ENCODE results near the gene LCE1D.

Gene LCE1D

DNA sequence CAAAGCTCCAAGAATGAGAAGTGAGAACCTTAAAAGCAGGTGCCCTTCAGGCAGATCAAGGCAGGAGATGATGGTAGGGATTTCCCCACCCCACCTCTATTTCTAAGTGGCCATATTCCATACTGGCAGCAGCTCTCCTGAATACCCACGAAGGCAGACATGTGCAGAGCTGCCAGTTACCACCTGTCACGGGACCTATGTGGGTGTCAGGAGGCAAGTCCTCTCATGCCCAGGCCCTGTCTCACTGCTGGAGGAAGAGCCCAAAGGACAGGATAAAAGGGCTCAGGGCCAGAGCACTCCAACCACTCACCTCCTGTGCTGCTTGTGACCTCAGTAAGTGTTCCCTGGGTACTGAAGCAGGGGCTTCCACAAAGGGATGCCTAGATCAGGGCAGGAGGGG lies 14.5 kb downstream of the LCE1D start:
- DNase-seq (ENCODE audit: low read depth): no peak
- no peak overlapping the region for H3K4me3 ChIP-seq (replicated peaks; ENCODE audit: low read depth, low read length)
- TF ChIP-seq, protein P1, sequence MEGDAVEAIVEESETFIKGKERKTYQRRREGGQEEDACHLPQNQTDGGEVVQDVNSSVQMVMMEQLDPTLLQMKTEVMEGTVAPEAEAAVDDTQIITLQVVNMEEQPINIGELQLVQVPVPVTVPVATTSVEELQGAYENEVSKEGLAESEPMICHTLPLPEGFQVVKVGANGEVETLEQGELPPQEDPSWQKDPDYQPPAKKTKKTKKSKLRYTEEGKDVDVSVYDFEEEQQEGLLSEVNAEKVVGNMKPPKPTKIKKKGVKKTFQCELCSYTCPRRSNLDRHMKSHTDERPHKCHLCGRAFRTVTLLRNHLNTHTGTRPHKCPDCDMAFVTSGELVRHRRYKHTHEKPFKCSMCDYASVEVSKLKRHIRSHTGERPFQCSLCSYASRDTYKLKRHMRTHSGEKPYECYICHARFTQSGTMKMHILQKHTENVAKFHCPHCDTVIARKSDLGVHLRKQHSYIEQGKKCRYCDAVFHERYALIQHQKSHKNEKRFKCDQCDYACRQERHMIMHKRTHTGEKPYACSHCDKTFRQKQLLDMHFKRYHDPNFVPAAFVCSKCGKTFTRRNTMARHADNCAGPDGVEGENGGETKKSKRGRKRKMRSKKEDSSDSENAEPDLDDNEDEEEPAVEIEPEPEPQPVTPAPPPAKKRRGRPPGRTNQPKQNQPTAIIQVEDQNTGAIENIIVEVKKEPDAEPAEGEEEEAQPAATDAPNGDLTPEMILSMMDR (IDR thresholded peaks at IDR 0.05; ENCODE audit: low read length, missing control alignments): no peak

DNA sequence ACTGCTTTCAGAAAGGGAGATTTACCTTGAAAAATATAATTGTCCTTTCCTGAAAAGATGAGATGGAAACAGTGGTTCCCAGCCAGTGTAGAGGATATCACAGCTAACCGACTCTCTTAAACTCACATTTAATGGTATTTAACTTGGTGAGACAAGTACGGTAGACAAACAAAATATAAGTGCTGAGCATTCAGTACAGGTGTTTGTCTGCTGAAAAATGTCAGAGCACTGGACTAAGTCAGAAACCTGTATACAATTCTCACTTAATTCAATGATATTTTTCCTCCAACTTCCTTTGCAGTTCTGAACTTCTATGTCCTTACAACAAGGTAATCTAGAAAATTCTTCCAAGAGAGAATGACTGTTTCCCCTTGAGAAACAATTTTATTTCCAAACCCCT lies 15.2 kb downstream of the LCE1D start, which contains the start of gene LCE1B:
Gene LCE1B (plus strand): TSS at position 301 of the 400 bp plus-strand sequence. CDS start 476 bp downstream, outside the sequence.
- H3K4me3 ChIP-seq (replicated peaks; ENCODE audit: low read depth, low read length): no peak within 1 kb of the TSS
- DNase-seq (ENCODE audit: low read depth): no peak
- TF ChIP-seq, protein P1 (IDR thresholded peaks at IDR 0.05; ENCODE audit: low read length, missing control alignments): no peak

DNA sequence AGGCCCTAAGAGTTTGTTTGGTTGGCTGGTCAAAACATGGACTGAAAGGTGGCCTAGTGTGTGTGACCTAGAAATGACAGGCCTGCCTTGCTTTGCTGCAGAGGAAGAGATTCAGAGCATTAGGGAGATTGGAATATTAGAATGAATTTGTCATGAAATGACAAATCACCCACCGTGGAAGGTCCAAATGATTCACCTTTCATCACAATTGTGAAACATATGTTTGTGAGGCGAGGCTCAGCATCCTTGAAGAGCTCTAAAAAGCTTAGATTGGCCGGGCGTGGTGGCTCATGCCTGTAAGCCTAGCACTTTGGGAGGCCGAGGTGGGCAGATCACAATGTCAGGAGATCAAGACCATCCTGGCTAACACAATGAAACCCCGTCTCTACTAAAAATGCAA lies 20.8 kb downstream of the LCE1D start:
- TF ChIP-seq, protein P1 (IDR thresholded peaks at IDR 0.05; ENCODE audit: low read length, missing control alignments): no peak
- H3K4me3 ChIP-seq (replicated peaks; ENCODE audit: low read depth, low read length): no peak overlapping the region
- no peak for DNase-seq (ENCODE audit: low read depth)

DNA sequence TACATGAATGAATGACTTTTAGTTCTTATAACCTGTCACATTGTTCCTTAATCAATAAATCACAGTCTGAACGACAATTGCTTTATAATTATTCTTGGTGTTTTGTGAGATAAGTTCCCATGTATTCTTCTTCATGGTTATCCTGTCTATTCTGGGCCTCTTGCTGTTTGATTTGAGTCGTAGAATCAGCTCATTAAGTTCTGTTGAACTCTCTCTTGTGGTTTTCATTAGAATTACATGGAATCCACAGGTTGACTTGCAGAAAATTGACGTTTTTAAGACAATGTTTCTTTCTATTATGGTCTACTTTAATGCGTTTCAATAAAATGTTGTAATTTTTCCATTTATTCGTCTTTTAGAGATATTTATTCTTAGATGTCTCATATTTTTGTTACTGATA lies 26.8 kb downstream of the LCE1D start:
- H3K4me3 ChIP-seq (replicated peaks; ENCODE audit: low read depth, low read length): no peak overlapping the region
- TF ChIP-seq, protein P1 (IDR thresholded peaks at IDR 0.05; ENCODE audit: low read length, missing control alignments): no peak
- no peak for DNase-seq (ENCODE audit: low read depth)

DNA sequence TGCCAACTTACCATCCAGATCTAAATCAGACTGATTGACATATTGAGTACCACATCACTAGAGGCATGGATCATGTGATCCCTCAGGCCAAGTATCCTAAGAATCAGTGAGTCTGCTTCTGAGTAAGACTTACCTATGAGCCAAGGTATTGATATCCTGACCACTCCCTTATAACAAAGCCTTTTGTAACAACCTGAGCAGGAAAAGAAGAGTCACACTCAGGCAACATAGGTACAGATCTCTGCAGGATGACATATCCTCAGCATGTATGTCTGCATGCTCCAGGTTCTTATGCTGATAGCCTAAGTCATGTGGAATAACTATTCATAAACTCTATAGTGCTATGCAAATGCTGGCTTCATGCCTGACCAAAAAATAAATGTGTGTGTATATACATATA lies 28.4 kb downstream of the LCE1D start:
- no peak for DNase-seq (ENCODE audit: low read depth)
- TF ChIP-seq, protein P1 (IDR thresholded peaks at IDR 0.05; ENCODE audit: low read length, missing control alignments): no peak
- H3K4me3 ChIP-seq (replicated peaks; ENCODE audit: low read depth, low read length): no peak overlapping the region

DNA sequence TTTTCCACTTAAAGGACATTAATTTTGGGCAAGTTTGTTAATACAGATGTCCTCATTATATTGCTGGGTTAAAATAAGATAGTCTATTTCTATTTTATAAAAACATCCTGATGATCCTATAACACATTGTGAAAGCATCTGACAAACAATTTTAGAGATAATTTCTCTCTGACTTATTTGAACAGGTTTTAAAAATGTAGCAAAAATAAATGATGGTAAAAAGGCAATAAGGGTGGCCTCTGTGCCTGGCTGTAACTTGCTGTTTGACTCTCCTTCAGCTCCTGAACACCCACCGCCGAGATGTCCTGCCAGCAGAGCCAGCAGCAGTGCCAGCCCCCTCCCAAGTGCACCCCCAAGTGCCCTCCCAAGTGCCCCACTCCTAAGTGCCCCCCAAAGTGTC lies 30.7 kb downstream of the LCE1D start, which contains the start of gene LCE1A:
Gene LCE1A (plus strand): TSS at position 301 of the 400 bp plus-strand sequence. CDS start 0 bp downstream, at position 301.
- no peak for DNase-seq (ENCODE audit: low read depth)
- no peak within 1 kb of the TSS for H3K4me3 ChIP-seq (replicated peaks; ENCODE audit: low read depth, low read length)
- TF ChIP-seq, protein P1 (IDR thresholded peaks at IDR 0.05; ENCODE audit: low read length, missing control alignments): no peak

DNA sequence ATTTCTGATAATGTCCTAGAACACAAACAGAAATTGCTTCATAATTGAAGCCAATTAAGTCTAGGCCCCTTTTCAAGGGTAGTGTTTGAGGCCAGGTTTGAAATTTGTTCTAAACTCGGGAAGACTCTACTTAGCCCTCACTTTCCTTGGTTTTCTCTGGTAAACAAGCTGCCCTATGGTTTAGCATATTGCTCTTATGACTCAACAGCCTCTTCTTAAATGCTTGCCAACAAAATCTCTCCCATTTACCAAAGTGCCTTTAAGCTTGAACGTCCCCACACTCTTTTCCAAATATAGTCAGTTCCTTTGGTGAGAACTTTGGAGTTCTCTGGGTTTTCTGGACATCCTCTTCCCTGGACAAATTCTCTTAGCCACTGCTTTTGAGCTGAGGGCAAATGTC lies 40.3 kb downstream of the LCE1D start:
- DNase-seq (ENCODE audit: low read depth): no peak
- TF ChIP-seq, protein P1 (IDR thresholded peaks at IDR 0.05; ENCODE audit: low read length, missing control alignments): no peak
- no peak overlapping the region for H3K4me3 ChIP-seq (replicated peaks; ENCODE audit: low read depth, low read length)

Data from fibroblast of pulmonary artery (primary cell).